ENCODE measurements around the gene ABLIM1. TPM values are rescaled to one million over a fixed set of nuclear protein-coding genes. Genes with fewer than 3 reads are reported as not detected.

ABLIM1 gene
- total RNA-seq, 4 donors from 2014 or later: 152 to 373 (median 209) TPM

DNA sequence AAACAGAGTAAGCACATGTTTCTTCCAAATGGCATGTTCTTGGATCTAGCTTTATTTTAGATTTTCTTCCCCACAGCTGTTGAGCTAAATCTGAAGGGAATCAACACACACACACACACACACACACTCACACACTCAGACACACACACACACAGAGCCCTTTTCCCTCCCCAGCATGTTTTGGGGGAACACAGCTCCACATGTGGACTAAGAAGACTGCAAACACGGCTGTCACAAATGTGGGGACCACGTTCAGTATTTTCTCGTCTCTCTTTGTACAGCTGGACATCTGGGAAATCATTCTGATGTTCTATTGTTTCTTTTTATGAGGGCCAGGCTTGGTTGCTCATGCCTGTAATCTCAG lies 116.3 kb downstream of the ABLIM1 start:
- H3K4me3 ChIP-seq: no peak overlapping the region
- WGBS, 2 donors: 62 to 65% methylated on average over 3 of the region's 3 CpGs
- DNase-seq (ENCODE audit: low spot score in 2 of 2): no peak
- peaks cover 0 to 55% (median 0%) of the 10 kb centered on the region in 3 donors for H3K36me3 ChIP-seq
- TF ChIP-seq, protein P1, sequence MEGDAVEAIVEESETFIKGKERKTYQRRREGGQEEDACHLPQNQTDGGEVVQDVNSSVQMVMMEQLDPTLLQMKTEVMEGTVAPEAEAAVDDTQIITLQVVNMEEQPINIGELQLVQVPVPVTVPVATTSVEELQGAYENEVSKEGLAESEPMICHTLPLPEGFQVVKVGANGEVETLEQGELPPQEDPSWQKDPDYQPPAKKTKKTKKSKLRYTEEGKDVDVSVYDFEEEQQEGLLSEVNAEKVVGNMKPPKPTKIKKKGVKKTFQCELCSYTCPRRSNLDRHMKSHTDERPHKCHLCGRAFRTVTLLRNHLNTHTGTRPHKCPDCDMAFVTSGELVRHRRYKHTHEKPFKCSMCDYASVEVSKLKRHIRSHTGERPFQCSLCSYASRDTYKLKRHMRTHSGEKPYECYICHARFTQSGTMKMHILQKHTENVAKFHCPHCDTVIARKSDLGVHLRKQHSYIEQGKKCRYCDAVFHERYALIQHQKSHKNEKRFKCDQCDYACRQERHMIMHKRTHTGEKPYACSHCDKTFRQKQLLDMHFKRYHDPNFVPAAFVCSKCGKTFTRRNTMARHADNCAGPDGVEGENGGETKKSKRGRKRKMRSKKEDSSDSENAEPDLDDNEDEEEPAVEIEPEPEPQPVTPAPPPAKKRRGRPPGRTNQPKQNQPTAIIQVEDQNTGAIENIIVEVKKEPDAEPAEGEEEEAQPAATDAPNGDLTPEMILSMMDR (IDR thresholded peaks at IDR 0.05): no peak
- TF ChIP-seq EP300 (IDR thresholded peaks at IDR 0.05) (peak in 1 of 2 donors; percentile 41), POLR2A (IDR thresholded peaks at IDR 0.05) (no peak)
- no peaks in the 10 kb centered on the region for H3K27me3 ChIP-seq
- no peaks in the 10 kb centered on the region for H3K9me3 ChIP-seq
- H3K27ac ChIP-seq: peak overlapping the region; percentile 25 to 79 (median 62)
- H3K4me1 ChIP-seq: peaks cover 0 to 19% (median 8%) of the 10 kb centered on the region in 4 donors

DNA sequence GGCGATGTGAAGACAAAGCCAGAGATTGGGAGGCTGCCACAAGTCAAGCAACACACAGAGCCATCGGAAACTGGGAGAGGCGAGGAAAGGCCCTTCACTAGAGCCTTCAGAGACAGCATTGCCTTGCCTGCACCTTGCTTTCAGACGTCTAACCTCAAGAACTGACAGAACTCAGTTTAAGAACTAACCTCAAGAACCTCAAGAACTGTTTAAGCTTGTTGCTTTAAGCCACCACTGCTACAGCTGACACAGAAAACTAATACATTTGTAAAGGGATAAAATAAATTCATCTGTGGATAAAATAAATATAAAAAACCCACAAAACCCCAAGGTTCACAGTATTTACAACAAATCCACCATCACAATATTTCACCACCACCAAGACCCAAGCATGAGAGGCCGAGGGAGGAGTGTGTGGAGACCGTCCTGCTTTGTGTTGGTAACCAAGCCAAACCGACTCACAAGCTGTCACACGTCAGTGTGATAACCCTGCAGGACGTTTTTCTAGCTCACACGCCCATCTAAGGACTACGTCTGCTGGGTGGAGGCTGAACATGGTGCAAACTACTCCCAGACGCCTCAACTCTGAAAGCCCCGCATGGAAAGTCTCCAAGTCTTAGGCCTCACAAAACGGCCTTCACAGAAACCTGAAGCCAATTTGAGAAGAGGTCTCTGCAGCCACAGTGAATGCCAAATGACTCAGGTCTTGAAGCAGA lies 116.8 kb downstream of the ABLIM1 start:
- H3K36me3 ChIP-seq: peaks cover 0 to 54% (median 0%) of the 10 kb centered on the region in 3 donors
- no peaks in the 10 kb centered on the region for H3K9me3 ChIP-seq
- WGBS, 2 donors: 67 to 68% methylated on average over 14 of the region's 14 CpGs
- peak; percentile 54 to 82 for DNase-seq (ENCODE audit: low spot score in 2 of 2)
- H3K4me3 ChIP-seq: no peak overlapping the region
- no peaks in the 10 kb centered on the region for H3K27me3 ChIP-seq
- TF ChIP-seq, protein P1 (IDR thresholded peaks at IDR 0.05): no peak
- TF ChIP-seq POLR2A (IDR thresholded peaks at IDR 0.05) (no peak), EP300 (IDR thresholded peaks at IDR 0.05) (peak in 1 of 2 donors; percentile 76)
- peak overlapping the region; percentile 57 to 82 (median 73) for H3K27ac ChIP-seq
- peaks cover 0 to 19% (median 8%) of the 10 kb centered on the region in 4 donors for H3K4me1 ChIP-seq

DNA sequence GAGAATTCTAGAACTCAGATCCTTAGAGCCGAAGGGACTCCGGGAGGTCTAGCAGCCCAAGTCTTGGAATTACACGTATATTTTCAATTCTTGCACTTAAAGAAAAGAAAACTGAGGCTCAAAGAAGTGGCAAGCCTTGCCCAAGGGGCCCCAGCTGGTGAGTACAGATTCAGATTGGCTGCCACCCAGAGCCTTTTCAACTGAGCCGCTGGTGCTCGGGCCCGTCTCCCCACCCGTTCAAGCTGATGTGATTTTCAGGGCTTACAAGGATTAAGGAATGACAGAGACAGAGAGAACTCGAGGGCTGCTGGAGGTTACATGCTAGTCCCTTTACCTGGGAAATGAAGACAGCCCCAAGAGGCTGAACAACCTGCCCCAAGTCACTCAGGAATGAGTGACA lies 117.8 kb downstream of the ABLIM1 start:
- no peak for DNase-seq (ENCODE audit: low spot score in 2 of 2)
- Histone ChIP-seq H3K36me3 (peaks cover 0 to 46% (median 0%) of the 10 kb centered on the region in 3 donors), H3K4me3 (no peak overlapping the region), H3K27ac (peak overlapping the region in 3 of 4 donors; percentile 24 to 82 (median 79)), H3K9me3 (no peaks in the 10 kb centered on the region), H3K4me1 (peaks cover 0 to 19% (median 8%) of the 10 kb centered on the region in 4 donors), H3K27me3 (no peaks in the 10 kb centered on the region)
- no peak for TF ChIP-seq POLR2A (IDR thresholded peaks at IDR 0.05)
- TF ChIP-seq, protein P1 (IDR thresholded peaks at IDR 0.05): no peak
- TF ChIP-seq EP300 (IDR thresholded peaks at IDR 0.05): no peak
- 71 to 72% methylated on average over 8 of the region's 8 CpGs for WGBS, 2 donors

DNA sequence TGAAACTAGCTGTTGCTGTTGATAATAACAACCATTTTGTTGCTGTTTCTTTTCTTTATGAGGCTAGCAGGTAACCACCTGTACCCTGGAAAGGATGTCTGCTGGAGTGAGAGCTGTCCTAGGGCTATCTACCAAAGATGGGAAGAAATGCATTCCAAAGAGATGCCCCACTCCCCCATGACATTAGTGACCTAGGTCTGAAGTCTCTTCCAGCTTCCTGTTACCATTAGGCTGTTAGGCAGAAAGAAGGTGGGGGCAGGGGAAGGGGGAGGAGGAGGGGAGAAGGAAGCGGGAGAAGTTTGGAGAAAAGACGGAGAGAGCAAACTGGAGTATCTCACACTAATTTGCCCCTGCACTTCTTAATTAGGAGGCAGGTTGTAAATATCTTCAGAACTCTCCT lies 118.5 kb downstream of the ABLIM1 start:
- Histone ChIP-seq H3K27me3 (no peaks in the 10 kb centered on the region), H3K4me1 (peaks cover 0 to 15% (median 8%) of the 10 kb centered on the region in 4 donors), H3K36me3 (peaks cover 0 to 40% (median 0%) of the 10 kb centered on the region in 3 donors), H3K4me3 (no peak overlapping the region), H3K27ac (peak overlapping the region in 1 of 4 donors; percentile 79), H3K9me3 (no peaks in the 10 kb centered on the region)
- 93 to 100% methylated on average over 2 of the region's 2 CpGs for WGBS, 2 donors
- TF ChIP-seq, protein P1 (IDR thresholded peaks at IDR 0.05): no peak
- TF ChIP-seq EP300 (IDR thresholded peaks at IDR 0.05): no peak
- TF ChIP-seq POLR2A (IDR thresholded peaks at IDR 0.05): no peak
- DNase-seq (ENCODE audit: low spot score in 2 of 2): no peak

DNA sequence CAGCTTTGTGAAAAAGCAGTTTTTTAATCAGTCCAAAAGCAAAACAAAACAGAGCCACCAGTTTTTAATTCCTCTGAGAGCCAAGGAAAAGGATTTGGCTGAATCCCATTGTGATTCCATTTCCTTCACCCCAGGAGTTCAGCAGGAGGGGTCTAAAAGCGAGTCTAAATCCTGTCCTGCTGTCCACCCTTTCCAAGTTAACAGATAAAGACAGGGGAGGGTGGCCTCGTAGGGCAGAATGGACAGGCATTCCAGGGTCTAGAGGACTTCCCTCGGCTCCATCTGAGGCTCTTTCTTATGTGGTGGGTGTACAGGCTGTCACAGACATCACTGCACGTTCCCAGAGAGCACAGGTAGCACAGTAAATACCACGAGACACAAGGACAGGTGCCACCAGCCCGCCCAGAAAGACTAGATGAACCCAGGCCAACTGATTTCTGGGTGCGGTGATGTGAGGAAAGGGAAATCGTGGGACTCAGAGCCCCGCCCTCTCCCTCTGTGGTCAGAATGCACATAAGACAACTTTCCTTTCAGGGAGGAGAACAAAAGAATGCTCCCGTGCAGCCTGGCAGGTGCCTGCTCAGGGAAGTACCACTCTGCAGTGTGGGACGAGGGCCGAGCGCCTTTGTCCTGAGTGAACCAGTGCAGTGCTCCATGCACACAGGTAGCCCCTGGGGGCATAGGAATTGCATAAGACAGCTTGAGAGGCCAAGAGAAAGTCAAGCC lies 119.7 kb downstream of the ABLIM1 start:
- no peak for DNase-seq (ENCODE audit: low spot score in 2 of 2)
- H3K9me3 ChIP-seq: no peaks in the 10 kb centered on the region
- WGBS, 2 donors: 58 to 60% methylated on average over 13 of the region's 13 CpGs
- H3K27ac ChIP-seq: no peak overlapping the region
- H3K27me3 ChIP-seq: no peaks in the 10 kb centered on the region
- peaks cover 0 to 29% (median 0%) of the 10 kb centered on the region in 3 donors for H3K36me3 ChIP-seq
- TF ChIP-seq, protein P1 (IDR thresholded peaks at IDR 0.05): no peak
- no peak overlapping the region for H3K4me3 ChIP-seq
- peaks cover 0 to 15% (median 6%) of the 10 kb centered on the region in 4 donors for H3K4me1 ChIP-seq
